ENCODE data around the gene ATP5PO. TPM values are rescaled to one million over a fixed set of nuclear protein-coding genes. Genes with fewer than 3 reads are reported as not detected.

The ATP5PO gene
- total RNA-seq, 4 donors from 2014 or later = 119 to 324 (median 148) TPM

DNA sequence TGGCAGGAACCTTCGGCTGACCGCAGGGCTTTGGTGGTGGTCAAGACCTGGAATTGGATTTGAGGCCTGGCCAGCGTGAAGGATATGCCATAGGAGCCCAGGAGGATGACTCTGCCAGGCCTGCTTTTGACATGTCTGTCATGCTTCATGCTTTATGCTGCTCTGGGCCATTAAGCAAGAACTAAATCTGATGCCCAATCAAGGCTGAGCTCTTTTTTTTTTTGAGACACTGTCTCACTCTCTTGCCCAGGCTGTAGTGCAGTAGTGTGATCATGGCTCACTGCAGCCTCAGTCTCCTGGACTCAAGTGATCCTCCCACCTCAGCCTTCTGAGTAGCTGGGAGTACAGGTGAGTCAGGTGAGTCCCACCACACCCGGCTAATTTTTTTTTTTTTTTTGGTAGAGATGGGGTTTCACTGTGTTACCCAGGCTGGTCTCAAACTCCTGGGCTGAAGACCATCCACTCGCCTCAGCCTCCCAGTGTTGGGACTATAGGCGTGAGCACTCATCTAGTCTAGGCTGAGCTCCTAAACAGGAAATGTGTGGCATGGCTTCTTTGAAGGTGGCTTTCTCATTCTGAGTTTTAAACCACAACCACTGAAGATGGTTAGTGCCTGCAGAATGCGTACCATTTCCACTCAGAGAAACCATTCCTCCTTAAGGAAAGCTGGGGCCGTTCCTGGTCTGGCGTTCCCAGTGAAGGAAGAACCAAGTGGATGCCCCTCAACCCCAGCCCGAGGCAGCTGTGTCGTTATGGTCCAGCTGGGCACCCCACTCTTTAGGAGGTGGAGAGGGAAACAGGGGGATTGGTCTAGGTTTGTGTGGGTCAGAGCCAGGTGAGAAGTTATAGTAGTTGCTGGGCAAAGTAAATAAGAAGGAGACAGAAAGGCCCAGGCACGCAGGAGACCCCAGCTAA lies 34.2 kb upstream of the ATP5PO start:
- Histone ChIP-seq H3K36me3 (no peaks in the 10 kb centered on the region), H3K4me3 (no peak overlapping the region), H3K27ac (peak overlapping the region; percentile 87 to 92), H3K4me1 (peaks cover 0 to 14% of the 10 kb centered on the region in 2 donors), H3K27me3 (no peaks in the 10 kb centered on the region), H3K9me3 (no peaks in the 10 kb centered on the region)
- no peak for DNase-seq
- intact Hi-C loops (cut with DNase I; ENCODE audit: low total_unique reads) = loop anchor here (10.0 kb wide), 1 partner anchor 125 kb away; the partner anchor contains the start of genes MRPS6 and SLC5A3
- TF ChIP-seq POLR2A (IDR thresholded peaks at IDR 0.05) (no peak), CTCF (IDR thresholded peaks at IDR 0.05) (no peak)

DNA sequence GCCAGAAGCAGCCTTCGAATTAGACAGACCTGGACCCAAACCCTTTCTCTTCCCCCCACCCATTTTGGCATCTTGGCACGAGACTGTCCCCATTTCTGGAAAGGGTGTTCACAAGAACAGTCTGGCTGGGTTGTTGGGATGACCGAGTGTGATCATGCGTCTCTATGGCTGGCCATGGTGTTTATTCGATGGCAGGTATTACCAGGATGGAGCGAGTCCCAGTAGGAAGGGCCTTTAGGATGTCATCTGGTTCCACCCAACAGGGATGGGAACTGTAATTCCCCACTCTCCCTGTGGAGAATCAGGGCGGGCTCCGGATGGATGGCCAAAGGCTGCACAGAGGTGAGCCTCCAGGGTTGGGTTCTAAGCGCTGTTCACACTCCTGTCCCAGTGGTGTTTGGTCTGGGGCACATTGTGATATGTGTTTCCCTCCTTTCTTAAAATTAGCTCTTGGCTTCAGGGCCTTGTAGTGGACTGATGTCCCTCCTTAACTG lies 33.4 kb upstream of the ATP5PO start:
- Histone ChIP-seq H3K27ac (peak overlapping the region; percentile 87 to 92), H3K4me3 (no peak overlapping the region), H3K36me3 (no peaks in the 10 kb centered on the region), H3K4me1 (peaks cover 0 to 14% of the 10 kb centered on the region in 2 donors), H3K27me3 (no peaks in the 10 kb centered on the region), H3K9me3 (no peaks in the 10 kb centered on the region)
- no peak for TF ChIP-seq CTCF (IDR thresholded peaks at IDR 0.05)
- intact Hi-C loops (cut with DNase I; ENCODE audit: low total_unique reads) = loop anchor here (10.0 kb wide), 1 partner anchor 126 kb away; the partner anchor contains the start of genes MRPS6 and SLC5A3
- no peak for DNase-seq

GRCh38 chr21:33948096-33948950 lies 32.7 kb upstream of the ATP5PO start:
- Histone ChIP-seq H3K4me3 (peak overlapping the region; percentile 4 to 14), H3K27me3 (no peaks in the 10 kb centered on the region), H3K9me3 (no peaks in the 10 kb centered on the region), H3K27ac (peak overlapping the region; percentile 87 to 92), H3K36me3 (no peaks in the 10 kb centered on the region), H3K4me1 (peaks cover 0 to 14% of the 10 kb centered on the region in 2 donors)
- peak; percentile 40 to 67 for DNase-seq
- TF ChIP-seq CTCF (IDR thresholded peaks at IDR 0.05) (no peak), POLR2A (IDR thresholded peaks at IDR 0.05) (no peak)
- intact Hi-C loops (cut with DNase I; ENCODE audit: low total_unique reads) = loop anchor here (10.0 kb wide), 1 partner anchor 126 kb away; the partner anchor contains the start of genes MRPS6 and SLC5A3

- no peak for TF ChIP-seq POLR2A (IDR thresholded peaks at IDR 0.05)
- TF ChIP-seq CTCF (IDR thresholded peaks at IDR 0.05) = peak in 1 of 4 experiments; percentile 2
- H3K27me3 ChIP-seq = no peaks in the 10 kb centered on the region
- H3K4me1 ChIP-seq = peaks cover 0 to 14% of the 10 kb centered on the region in 2 donors
- peak; percentile 76 to 93 for DNase-seq
- no peaks in the 10 kb centered on the region for H3K36me3 ChIP-seq
- intact Hi-C loops (cut with DNase I; ENCODE audit: low total_unique reads) = loop anchor here (10.0 kb wide), 1 partner anchor 127 kb away; the partner anchor contains the start of genes MRPS6 and SLC5A3
- peak overlapping the region; percentile 4 to 14 for H3K4me3 ChIP-seq
- H3K27ac ChIP-seq = peak overlapping the region; percentile 87 to 92
- no peaks in the 10 kb centered on the region for H3K9me3 ChIP-seq
Observed at GRCh38 chr21:33947451-33948095, 32.0 kb upstream of the ATP5PO start.

Data from uterus (tissue), 4 donors.